ENCODE results near the gene DHX34.

GRCh38 chr19:47406711-47407416 is 57.7 kb downstream of the DHX34 start:
- TF ChIP-seq CTCF (IDR thresholded peaks at IDR 0.05; ENCODE audit: low read depth, low read length): no peak
- no peak for TF ChIP-seq EZH2phosphoT487 (IDR thresholded peaks at IDR 0.05; ENCODE audit: low read depth)
